DMS79 (cell line): Measurements from ENCODE around the gene ANKRD29.

Source experiments
- DNase-seq: peaks from one replicate; lab custom pipeline; 2025; lab: John Stamatoyannopoulos, UW

The ANKRD29 gene, protein sequence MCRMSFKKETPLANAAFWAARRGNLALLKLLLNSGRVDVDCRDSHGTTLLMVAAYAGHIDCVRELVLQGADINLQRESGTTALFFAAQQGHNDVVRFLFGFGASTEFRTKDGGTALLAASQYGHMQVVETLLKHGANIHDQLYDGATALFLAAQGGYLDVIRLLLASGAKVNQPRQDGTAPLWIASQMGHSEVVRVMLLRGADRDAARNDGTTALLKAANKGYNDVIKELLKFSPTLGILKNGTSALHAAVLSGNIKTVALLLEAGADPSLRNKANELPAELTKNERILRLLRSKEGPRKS

GRCh38 chr18:23662309-23663263 is at the start of gene ANKRD29:
TSS of gene ANKRD29 (minus strand) at chr18:23662911. CDS start at chr18:23662730, 181 bp downstream.
- DNase-seq: no peak

DNA sequence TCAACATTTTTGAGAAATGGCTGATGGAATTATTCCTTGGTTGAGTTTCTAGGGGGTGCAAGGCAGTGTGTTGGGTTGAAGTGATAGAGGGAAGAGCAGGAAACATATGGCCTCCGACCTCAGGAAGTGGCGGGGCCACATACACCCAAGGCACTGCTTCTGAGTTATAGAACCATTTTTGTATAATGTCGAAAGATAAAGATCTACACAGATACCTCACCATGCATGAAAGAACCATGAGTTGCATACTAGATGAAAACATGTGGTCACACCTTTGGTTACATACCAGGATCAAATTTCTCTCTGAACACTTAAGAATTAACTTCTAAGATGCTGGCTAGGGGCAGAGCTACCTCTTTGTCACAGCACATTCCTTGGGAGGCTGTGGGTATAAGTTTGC is 49.7 kb upstream of the ANKRD29 start:
- no peak for DNase-seq

DNA sequence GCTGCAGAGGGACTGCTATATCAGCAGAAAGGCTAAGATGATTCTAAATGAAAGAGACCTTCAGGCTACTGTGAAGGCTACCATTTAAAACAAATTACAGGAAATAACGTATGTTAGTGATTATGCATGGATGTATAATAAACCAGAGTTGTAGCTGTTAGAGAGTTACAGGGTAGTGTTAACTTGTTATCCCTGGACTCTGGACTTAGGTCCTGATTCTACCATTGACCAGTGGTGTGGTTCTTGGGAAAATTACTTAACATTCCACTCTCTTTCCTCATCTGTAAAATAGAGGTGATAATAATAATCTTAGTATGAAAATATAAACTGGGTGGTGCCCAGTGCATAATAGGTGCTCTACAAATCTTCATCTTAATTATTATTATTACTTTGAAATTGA is 48.7 kb upstream of the ANKRD29 start:
- no peak for DNase-seq

GRCh38 chr18:23710946-23711345 is 48.2 kb upstream of the ANKRD29 start:
- no peak for DNase-seq

GRCh38 chr18:23710068-23710527 is 47.4 kb upstream of the ANKRD29 start:
- DNase-seq: no peak

DNA sequence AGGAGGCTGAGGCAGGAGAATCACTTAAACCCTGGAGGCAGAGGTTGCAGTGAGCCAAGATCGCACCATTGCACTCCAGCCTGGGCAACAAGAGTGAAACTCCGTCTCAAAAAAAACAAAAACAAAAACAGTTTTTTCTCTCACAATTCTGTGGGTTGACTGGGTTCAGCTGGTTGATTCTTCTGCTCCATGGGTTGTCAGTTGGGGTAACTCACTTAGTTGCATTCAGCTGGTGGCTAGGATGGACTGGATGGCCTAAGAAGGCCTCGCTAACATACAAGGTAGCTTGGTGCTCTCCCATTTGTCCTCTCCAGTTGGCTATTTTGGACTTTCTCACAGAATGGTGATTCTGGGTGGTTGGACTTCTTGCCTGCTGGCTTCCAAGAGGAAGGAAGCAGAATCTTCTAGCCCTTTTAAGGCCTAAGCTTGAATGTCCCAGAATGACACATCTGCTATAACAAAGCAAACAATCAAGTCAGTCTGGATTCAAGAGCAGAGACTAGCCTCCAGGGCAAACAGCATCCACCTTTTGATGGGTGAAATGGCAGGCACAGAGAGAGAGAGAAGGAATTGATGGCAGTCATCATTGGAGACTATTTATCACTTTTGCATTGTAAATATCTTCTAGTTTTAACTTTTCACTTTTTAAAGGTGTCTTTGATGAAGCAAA is 44.4 kb upstream of the ANKRD29 start:
- DNase-seq: no peak

GRCh38 chr18:23704806-23705205 is 42.1 kb upstream of the ANKRD29 start:
- DNase-seq: no peak

GRCh38 chr18:23703987-23704384 is 41.3 kb upstream of the ANKRD29 start:
- no peak for DNase-seq

- DNase-seq: peak; percentile 20
These were observed 40.6 kb upstream of the ANKRD29 start for GRCh38 chr18:23703057-23703986.

- no peak for DNase-seq
These were observed 39.9 kb upstream of the ANKRD29 start for GRCh38 chr18:23702606-23703005.

DNA sequence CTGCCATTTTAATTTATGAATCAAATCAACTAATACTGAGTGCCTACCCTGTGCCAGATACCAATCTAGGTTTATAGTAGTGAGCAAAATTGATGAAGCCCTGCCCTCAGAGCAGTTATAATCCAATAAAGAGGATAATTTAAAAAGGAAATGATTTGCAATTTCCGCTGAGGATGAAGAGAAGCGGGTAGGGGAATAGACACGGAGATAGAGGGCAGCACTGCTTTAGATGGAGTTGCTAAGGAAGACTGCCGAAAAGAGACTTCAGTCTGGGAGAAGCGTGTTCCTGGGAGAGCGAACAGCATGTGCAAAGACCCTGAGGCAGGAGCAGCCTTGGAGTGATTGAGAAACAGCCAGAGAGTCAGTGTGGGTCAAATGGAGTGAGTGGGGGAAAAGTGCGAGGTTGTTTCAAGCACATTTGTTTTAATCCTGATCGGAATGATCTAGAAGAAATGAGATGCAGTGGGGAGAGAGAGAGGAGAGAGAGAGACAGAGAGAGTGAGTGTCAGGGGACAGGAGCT is 38.9 kb upstream of the ANKRD29 start:
- no peak for DNase-seq

DNA sequence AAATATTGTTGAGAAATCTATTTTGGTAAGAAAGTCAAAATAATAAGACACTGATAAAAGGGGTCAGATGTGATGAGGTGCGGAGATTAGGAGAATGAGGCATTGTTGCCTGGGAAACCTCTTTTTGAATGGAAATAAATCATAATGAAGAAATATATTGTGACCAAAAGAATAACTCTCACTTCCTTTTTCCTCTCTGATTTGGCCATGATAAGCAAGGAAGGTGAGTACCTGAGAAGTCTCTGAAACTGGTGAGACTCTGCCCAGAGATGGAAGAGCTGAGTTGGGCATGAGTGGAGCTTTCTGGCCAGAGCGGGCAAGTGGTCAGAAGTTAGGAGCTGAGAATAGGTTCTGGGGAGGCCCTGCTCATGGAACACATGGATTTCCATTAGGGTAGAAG is 38.3 kb upstream of the ANKRD29 start:
- DNase-seq: no peak

GRCh38 chr18:23694637-23695430 is 32.1 kb upstream of the ANKRD29 start:
- no peak for DNase-seq

DNA sequence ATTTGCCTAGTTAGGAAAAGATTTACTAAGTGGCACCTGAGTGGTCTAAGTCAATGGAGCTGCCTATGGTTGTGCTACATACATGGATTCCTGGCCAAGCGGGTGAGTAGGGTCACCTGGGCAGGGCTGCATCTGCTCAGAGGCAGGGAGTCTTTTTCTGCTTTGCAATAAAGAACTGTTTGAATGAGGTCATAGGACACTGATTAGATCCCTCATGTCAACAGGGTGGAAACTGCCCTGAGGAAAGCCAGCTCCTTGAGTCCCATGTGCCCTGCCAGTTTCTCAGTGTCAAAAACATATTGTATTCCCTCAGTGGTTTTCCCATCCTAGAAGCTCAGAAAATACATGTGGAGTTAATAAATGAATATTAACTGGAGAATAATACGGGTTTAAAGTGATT is 31.1 kb upstream of the ANKRD29 start:
- DNase-seq: no peak

- DNase-seq: no peak
These were observed 27.9 kb upstream of the ANKRD29 start for GRCh38 chr18:23690505-23691068.

DNA sequence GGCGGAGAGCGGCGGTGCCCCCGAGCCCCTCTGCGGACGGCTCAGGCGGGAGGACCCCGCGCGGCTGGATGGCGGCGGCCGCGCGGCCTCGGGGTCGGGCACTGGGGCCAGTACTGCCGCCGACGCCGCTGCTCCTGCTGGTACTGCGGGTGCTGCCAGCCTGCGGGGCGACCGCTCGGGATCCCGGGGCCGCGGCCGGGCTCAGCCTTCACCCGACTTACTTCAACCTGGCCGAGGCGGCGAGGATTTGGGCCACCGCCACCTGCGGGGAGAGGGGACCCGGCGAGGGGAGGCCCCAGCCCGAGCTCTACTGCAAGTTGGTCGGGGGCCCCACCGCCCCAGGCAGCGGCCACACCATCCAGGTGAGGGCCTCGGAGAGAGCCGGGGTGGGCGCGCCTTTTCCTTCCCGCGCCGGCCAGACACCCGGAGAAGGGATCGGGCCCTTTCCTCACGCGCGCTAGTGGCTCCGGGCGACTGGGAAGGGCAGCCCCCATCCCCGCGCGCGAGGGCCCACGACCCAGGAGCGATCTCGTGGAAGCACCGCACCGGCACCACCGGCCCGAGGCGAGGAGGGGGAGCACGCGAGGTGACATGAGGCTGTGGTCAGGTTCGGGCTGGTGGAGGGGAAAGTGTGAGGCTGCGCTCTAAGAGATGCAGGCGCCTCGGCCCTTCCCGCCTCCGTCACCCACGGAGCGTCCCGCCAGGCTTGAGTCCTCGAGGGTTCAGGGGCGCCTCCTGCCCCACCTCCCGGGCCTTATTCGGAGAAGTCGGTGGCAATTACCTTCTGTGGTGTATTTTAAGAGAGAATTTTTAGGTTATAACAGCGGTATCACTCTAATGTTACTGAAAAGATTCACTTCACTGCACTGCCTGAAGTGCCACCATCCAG is 27.1 kb upstream of the ANKRD29 start:
- DNase-seq: no peak

- DNase-seq: no peak
These were observed 26.4 kb upstream of the ANKRD29 start, which contains the start of gene LAMA3 for GRCh38 chr18:23689031-23689615. TSS of gene LAMA3 (plus strand) at chr18:23689453. CDS start at chr18:23689684, 231 bp downstream.

GRCh38 chr18:23688528-23688927 is 25.8 kb upstream of the ANKRD29 start:
- no peak for DNase-seq
